Measurements from ENCODE around the gene EMILIN1.

DNA sequence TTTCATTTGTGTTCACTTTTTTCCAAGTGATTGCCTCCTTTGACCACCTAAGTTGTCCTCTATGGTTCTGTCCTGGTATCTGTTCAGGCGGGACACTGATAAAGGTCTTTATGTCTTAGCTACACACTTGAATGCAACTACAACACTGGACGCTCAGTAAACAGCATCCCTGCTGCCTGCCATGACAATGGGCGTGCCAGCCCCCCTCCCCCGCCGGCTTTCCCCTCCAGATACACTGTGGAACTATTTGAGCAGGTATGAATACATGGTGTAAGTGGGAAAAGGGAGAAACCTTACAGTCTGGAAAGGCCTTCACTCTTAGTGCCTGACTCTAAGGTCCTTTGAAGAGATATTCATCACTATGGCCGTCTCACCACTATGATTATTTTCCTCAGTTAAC lies 21.2 kb upstream of the EMILIN1 start:
- TF ChIP-seq, protein P1, sequence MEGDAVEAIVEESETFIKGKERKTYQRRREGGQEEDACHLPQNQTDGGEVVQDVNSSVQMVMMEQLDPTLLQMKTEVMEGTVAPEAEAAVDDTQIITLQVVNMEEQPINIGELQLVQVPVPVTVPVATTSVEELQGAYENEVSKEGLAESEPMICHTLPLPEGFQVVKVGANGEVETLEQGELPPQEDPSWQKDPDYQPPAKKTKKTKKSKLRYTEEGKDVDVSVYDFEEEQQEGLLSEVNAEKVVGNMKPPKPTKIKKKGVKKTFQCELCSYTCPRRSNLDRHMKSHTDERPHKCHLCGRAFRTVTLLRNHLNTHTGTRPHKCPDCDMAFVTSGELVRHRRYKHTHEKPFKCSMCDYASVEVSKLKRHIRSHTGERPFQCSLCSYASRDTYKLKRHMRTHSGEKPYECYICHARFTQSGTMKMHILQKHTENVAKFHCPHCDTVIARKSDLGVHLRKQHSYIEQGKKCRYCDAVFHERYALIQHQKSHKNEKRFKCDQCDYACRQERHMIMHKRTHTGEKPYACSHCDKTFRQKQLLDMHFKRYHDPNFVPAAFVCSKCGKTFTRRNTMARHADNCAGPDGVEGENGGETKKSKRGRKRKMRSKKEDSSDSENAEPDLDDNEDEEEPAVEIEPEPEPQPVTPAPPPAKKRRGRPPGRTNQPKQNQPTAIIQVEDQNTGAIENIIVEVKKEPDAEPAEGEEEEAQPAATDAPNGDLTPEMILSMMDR (IDR thresholded peaks at IDR 0.05; ENCODE audit: insufficient read depth, low read depth, low read length), result no peak
- no peak for TF ChIP-seq EZH2 (IDR thresholded peaks at IDR 0.05; ENCODE audit: insufficient read depth, low read length)

Data from astrocyte (in vitro differentiated cells and primary cell).